Loucy (cell line): ENCODE data around the gene VAV3.

Experiments used
- CTCF ChIP-seq: fragments of 200-600 bp; sonication (generic); conservative IDR thresholded peaks from 2 replicates; pipeline ENCODE4 v1.5.1; 2014; ENCODE audit warnings: mild to moderate bottlenecking, antibody characterized with exemption, low read length
- EZH2phosphoT487 ChIP-seq: fragments of 200-600 bp; IDR thresholded peaks from 2 replicates; pipeline ENCODE4 v1.6.1; 2018; ENCODE audit warnings: antibody characterized with exemption, mild to moderate bottlenecking, moderate library complexity, borderline replicate concordance

- no peak for TF ChIP-seq CTCF
- no peak for TF ChIP-seq EZH2phosphoT487
These were observed 169.0 kb downstream of the VAV3 start for GRCh38 chr1:107795994-107796393.
